HFF-Myc (cell line): ENCODE measurements around the gene GABBR1.

Experiments used
- DNase-seq: peaks from one replicate; pipeline ENCODE4 v3.0.0-alpha.2; 2011; ENCODE audit warnings: low read depth; ENCODE audit errors: extremely low read depth
- H3K4me3 ChIP-seq: replicated peaks from 2 replicates; pipeline ENCODE4 v1.5.1; 2011; ENCODE audit warnings: low read depth, mild to moderate bottlenecking, control low read depth, low read length
- CTCF ChIP-seq: IDR thresholded peaks from 2 replicates; pipeline ENCODE4 v1.5.1; 2012; ENCODE audit warnings: mild to moderate bottlenecking, low read depth, low read length, control low read depth; ENCODE audit errors: missing control alignments

GABBR1 gene

GRCh38 chr6:29629571-29629970, 3.4 kb downstream of the GABBR1 start:
- TF ChIP-seq CTCF = no peak
- no peak for DNase-seq
- peak overlapping the region; percentile 72 for H3K4me3 ChIP-seq

GRCh38 chr6:29628419-29629281, 4.3 kb downstream of the GABBR1 start:
- peak; percentile 49 for TF ChIP-seq CTCF
- peak overlapping the region; percentile 72 for H3K4me3 ChIP-seq
- peak; percentile 69 for DNase-seq

GRCh38 chr6:29627755-29628418, 5.1 kb downstream of the GABBR1 start:
- peak overlapping the region; percentile 72 for H3K4me3 ChIP-seq
- peak; percentile 71 for DNase-seq

DNA sequence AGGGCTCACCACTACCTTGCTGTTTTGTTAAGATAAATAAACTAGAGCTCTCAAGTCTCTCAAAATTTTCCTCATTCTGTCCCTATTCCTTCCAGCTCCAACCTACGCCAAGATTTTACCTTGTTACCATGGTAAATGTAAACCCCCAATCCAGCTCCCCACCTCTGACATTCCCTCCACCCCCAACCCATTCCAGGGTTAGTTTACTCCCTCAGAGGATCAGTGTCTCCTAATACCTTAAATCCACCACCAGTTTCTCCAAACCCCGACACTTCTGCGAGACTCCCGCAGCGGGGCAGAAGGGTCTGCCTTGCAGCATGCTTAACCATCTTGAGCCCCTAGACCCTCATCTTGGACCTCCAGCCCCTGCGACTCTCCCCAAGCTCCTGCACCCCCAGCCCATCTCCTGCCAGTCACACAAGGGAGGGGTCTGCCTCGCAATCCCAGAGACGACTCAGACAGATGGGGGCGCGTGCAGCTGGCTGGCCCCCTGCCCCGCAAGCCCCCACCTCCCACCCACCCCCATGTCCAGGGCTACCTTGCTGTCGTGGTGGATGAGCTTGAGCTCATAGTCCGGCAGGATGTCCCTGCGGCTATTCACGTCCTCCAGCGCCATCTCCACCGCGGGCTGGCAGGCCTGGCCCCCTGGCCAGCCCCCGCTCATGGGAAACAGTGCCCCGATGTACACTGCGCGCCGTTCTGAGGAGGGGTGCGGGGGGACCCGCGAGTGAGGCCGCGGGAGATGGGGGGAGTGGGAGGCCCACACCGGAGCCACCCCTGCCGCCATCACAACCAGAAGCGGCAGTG, 5.8 kb downstream of the GABBR1 start:
- peak overlapping the region; percentile 72 for H3K4me3 ChIP-seq
- no peak for DNase-seq

More at GRCh38 chr6:29627755-29628418, 5.1 kb downstream of the GABBR1 start:
- no peak for TF ChIP-seq CTCF

GRCh38 chr6:29625337-29625930, 7.5 kb downstream of the GABBR1 start:
- DNase-seq = no peak
- no peak overlapping the region for H3K4me3 ChIP-seq
- TF ChIP-seq CTCF = no peak

More for the DNA sequence above, 5.8 kb downstream of the GABBR1 start:
- no peak for TF ChIP-seq CTCF

DNA sequence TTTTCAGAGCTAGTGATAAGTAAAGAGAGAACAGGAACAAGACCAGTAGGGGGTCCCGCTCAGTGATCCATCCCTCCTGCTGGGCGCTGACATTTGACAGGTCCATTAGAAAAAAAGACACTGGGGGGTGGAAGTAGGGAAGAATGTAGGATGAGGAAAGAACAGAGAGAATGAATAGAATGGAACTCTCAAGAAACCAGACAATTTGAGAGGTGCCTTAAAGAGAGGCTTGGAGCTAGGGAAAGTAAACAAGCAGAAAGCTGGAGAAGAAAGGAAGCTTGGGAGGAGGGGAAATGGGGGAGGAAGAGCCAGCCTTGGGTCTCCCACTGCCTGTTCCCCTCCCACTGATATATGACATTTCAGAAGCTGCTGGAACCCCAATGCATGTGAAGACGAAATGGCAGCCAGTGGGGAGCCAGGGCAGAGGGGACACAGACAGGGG, 8.4 kb downstream of the GABBR1 start:
- no peak overlapping the region for H3K4me3 ChIP-seq
- no peak for TF ChIP-seq CTCF
- DNase-seq = no peak
